Mucosa of stomach (tissue), 1 donor: ENCODE results near the gene ARMCX6.
A peak's percentile ranks its signal among the peaks of the same experiment; 100 is the strongest.
"Not testable (repeated sequence)": the region's sequence is repeated elsewhere in the genome, so short reads cannot be mapped to it uniquely, and the experiment has no call there.

Experiments used
- H3K27me3 ChIP-seq: one replicate; pipeline ENCODE4 v1.7.0; 2013; ENCODE audit warnings: mild to moderate bottlenecking, low read length; ENCODE audit not compliant: control insufficient read depth, insufficient read depth
- H3K36me3 ChIP-seq: one replicate; pipeline ENCODE4 v1.7.0; 2013; ENCODE audit warnings: low read length; ENCODE audit not compliant: control insufficient read depth, insufficient read depth
- H3K4me1 ChIP-seq: one replicate; pipeline ENCODE4 v1.7.0; 2013; ENCODE audit warnings: mild to moderate bottlenecking, low read length; ENCODE audit not compliant: control insufficient read depth, insufficient read depth
- H3K4me3 ChIP-seq: one replicate; pipeline ENCODE4 v1.7.0; 2013; ENCODE audit warnings: low read length
- H3K9ac ChIP-seq: one replicate; pipeline ENCODE4 v1.7.0; 2013; ENCODE audit warnings: mild to moderate bottlenecking, low read length, moderate library complexity
- H3K9me3 ChIP-seq: one replicate; pipeline ENCODE4 v1.7.0; 2013; ENCODE audit warnings: mild to moderate bottlenecking, low read length, moderate library complexity; ENCODE audit not compliant: control insufficient read depth
- donor health status: Pancreatic carcinoma.

Gene ARMCX6

DNA sequence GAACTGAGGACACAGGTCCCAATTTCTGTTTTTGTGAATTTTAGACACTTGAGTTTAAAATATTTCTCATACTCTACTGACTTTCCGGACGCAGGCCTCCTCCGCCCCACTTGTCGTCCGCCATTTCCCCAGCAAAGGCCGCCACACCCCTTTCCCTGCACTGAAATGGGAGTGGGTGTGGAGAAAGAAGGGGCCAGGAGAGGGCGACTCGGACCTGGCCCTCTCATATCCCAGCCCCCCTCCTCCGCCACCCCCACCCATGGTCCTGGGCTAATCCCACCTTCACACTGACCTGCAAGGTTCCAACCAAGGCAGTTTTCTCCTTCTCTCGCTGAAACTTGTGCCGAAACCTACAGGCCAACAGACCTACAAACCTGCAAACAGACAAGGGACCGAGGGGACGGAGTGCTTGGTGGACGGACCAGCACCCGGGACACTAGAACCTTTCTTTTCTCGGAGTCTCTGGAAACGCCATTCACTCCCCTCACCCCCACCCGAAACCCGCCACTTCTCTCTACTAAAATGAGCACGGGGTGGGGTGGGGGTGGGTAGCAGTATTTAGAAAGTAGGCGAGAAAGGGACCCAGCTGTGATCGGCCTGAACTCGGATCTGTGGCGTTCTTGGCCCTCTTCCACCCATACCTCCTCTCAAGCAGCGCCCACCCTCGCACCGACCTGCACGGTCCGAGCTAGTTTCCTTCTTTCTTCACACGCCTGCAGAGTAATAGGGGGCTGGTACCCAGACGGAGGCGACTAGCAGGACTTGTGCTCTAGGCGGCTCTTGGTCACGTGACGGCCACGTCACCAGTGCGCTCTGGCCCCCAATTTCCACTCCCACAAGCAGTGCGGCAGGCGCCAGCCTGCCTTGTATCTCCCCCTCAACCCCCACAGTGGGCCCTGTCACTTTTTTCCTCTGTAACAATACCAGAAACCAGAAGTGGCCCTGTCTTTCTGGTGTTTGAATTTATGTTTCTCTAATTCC, at the start of gene ARMCX6:
Gene ARMCX6, minus strand, starts transcription at position 790 of the 981 bp plus-strand sequence. CDS start 1,380 bp downstream, outside the sequence.
- H3K4me3 ChIP-seq, result peak within 1 kb of the TSS; percentile 63
- no peaks in the 10 kb centered on the region for H3K9me3 ChIP-seq
- peak within 1 kb of the TSS; percentile 75 for H3K9ac ChIP-seq
- H3K4me1 ChIP-seq, result peaks cover 6% of the 10 kb centered on the region
- no peaks in the 10 kb centered on the region for H3K27me3 ChIP-seq
- H3K36me3 ChIP-seq, result no peaks in the 10 kb centered on the region

DNA sequence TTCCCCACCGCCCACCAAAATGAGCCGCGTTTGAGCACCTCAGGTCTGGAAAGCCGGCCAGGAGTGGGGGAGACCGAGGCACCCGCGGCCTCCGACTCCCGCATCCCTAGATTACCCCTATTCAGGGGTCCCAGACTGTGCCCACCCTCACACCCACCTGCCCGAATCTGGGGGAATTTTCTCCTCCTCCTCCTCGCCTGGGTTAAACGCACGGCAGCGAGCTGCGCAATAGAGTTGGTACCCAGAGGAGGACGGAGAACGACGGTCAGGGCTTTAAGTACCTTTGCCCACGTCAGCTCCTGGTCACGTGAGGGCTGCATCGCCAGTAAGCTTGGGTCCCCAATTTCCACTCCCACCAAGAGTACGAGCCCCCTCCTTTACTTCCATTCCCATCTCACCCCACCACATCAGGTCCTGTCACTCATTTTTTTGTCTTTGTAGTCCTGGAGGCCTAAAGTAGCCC, 41.8 kb upstream of the ARMCX6 start, which contains the start of gene ARMCX2:
Gene ARMCX2, minus strand, starts transcription at position 250 of the 463 bp plus-strand sequence. CDS start 2,262 bp downstream, outside the sequence.
- Histone ChIP-seq H3K4me3 (peak within 1 kb of the TSS; percentile 56), H3K4me1 (no peaks in the 10 kb centered on the region), H3K27me3 (no peaks in the 10 kb centered on the region), H3K36me3 (no peaks in the 10 kb centered on the region), H3K9ac (peak within 1 kb of the TSS; percentile 57), H3K9me3 (no peaks in the 10 kb centered on the region)

DNA sequence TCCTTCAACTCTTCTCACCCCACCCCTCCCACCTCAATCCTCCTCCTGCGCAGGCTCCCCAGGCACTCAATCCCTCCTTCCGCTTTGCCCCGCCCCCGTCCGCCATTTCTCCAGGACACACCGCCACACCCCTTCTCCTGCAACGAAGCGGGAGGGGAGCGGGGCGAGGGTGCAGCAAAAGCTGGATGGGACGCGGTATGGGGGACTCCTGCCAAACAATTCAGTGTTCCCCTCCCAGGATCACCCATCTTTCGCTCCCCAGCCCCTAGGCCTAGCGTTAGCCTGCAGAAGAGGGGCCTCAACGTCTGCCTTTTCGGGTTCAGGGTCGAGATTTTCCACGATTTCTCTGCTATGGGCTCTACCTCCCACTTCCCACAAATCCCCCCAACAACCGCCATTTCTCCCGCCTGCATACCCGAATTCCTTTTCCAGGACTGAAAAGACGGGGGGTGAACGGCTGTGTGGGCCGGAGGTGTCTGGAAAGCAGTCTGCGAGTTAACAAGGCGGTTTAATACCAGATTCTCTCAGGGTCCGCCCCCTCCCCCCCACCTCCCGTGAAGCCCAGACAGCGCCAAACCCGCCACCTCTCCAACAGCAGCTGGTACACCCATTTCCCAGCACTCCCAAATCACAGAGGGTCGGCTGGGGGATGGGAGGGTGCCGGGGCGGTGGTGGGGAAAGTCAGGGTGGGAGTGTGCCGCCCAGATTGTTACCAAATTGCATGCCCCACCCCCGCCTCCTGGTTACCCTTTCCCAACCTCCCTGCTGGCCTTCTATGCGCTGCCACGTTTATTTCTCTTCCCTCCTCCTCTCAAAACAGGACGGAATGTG, 41.1 kb upstream of the ARMCX6 start:
- Histone ChIP-seq H3K36me3 (no peaks in the 10 kb centered on the region), H3K4me1 (no peaks in the 10 kb centered on the region), H3K9ac (peak overlapping the region; percentile 57), H3K27me3 (no peaks in the 10 kb centered on the region), H3K9me3 (no peaks in the 10 kb centered on the region), H3K4me3 (peak overlapping the region; percentile 56)

DNA sequence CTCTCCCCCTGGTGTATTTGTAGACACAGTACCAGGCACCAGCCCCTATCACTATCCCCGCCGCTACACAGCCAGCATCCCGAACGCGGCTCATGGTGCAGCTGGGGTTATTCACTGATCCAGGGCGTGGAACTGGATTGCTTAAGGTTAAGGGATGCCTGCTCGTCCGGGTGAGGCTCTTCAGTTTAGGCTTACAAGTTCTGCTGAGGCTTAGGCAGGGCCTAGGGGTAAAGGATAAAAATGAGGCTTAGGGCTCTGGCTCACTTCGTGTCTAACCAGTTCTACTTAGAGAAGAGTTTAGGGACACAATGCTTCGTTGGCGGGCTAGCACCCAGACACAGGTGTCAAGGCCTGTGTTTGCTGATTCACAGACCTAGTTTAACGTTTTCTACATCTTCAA, 39.7 kb upstream of the ARMCX6 start:
- Histone ChIP-seq H3K9ac (no peak overlapping the region), H3K27me3 (no peaks in the 10 kb centered on the region), H3K9me3 (no peaks in the 10 kb centered on the region), H3K36me3 (no peaks in the 10 kb centered on the region), H3K4me1 (no peaks in the 10 kb centered on the region), H3K4me3 (no peak overlapping the region)

DNA sequence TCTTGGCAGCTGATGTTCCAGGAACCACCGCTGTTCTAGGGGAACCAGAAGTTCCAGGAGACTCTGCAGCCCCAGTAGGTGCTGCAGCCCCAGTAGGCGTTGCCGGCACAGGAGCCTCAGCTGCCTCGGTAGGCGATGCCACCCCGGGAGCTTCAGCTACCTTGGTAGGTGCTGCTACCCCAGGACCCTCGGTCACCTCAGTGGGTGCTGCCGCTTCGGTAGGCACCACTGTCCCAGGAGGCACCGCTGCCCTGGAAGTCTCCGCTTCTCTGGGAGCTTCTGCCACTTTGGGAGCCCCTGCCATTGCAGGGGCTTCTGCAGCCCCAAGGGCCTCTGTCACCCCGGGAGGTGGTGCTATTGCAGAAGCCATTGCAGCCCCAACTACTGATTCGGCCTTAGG, 39.0 kb upstream of the ARMCX6 start:
- no peaks in the 10 kb centered on the region for H3K27me3 ChIP-seq

DNA sequence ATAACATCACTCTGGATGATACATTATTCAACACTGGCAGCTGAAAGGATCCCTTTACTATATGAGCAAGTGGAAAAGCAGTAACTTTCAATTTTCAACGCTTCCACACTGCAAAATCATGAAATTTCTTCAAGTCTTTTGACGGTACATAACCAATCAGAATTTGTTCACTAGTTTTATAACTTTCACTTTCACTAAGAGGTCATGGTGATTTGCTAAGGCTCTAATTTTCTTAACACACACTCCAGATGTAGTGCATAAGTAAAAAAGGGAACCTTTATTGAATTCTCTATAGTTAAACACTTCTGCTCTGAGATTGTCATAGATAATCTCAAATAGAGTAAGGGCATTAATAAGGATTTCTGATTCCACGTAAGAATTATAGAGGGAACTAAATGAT, 37.7 kb upstream of the ARMCX6 start:
- H3K4me1 ChIP-seq, result no peaks in the 10 kb centered on the region
- no peaks in the 10 kb centered on the region for H3K9me3 ChIP-seq
- H3K27me3 ChIP-seq, result no peaks in the 10 kb centered on the region
- no peak overlapping the region for H3K9ac ChIP-seq
- no peaks in the 10 kb centered on the region for H3K36me3 ChIP-seq
- H3K4me3 ChIP-seq, result no peak overlapping the region

More for the DNA sequence above, 39.0 kb upstream of the ARMCX6 start:
- H3K9ac ChIP-seq, result no peak overlapping the region
- no peak overlapping the region for H3K4me3 ChIP-seq
- no peaks in the 10 kb centered on the region for H3K36me3 ChIP-seq
- no peaks in the 10 kb centered on the region for H3K4me1 ChIP-seq
- no peaks in the 10 kb centered on the region for H3K9me3 ChIP-seq

DNA sequence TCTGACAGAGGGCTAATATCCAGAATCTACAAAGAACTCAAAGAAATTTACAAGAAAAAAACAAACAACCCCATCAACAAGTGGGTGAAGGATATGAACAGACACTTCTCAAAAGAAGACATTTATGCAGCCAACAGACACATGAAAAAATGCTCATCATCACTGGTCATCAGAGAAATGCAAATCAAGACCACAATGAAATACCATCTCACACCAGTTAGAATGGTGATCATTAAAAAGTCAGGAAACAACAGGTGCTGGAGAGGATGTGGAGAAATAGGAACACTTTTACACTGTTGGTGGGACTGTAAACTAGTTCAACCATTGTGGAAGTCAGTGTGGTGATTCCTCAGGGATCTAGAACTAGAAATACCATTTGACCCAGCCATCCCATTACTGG, 29.9 kb upstream of the ARMCX6 start:
- not testable (repeated sequence) for H3K36me3 ChIP-seq, H3K9ac ChIP-seq, H3K9me3 ChIP-seq, H3K4me1 ChIP-seq, H3K27me3 ChIP-seq, H3K4me3 ChIP-seq

DNA sequence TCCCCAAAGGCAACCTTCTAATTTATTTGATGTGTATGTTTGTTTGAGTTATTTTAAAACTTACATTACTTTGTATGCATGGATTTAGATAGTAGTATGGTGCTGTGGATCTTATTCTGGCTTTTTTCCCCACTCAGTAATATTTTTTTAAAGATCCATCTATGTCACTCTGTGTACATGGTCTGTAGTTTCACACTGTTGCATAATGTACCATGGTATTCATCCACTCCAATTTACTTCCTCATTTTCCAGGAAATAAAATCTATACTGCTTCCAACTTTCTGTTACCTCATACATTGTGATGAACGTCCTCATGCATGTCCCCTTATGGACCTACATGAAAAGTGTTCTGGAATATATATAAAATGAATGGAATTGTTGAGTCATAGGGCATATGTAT, 24.3 kb upstream of the ARMCX6 start:
- Histone ChIP-seq H3K9me3 (no peaks in the 10 kb centered on the region), H3K36me3 (no peaks in the 10 kb centered on the region), H3K4me3 (no peak overlapping the region), H3K4me1 (no peaks in the 10 kb centered on the region), H3K9ac (no peak overlapping the region), H3K27me3 (no peaks in the 10 kb centered on the region)

DNA sequence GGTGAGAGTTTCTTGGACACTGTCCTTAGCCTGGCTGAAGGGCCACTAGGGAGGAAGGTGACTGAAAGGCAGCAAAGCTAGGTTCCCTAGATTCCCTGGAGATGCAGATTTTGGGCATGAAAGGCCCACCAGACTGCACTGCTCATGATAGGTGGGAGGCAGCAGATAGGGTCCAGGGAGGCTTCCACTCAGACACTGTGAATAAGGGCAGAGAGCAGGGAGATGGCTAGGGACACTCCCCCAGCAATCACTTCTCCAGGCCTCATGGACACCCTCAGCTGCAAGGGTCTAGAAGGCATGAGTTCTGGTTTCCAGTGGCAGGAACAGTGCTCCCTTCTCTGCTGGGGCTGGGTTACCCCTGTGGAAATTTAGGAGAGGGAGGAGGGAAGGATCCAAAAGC, 21.8 kb upstream of the ARMCX6 start:
- Histone ChIP-seq H3K27me3 (no peaks in the 10 kb centered on the region), H3K9ac (no peak overlapping the region), H3K9me3 (no peaks in the 10 kb centered on the region), H3K36me3 (no peaks in the 10 kb centered on the region), H3K4me3 (no peak overlapping the region), H3K4me1 (no peaks in the 10 kb centered on the region)

DNA sequence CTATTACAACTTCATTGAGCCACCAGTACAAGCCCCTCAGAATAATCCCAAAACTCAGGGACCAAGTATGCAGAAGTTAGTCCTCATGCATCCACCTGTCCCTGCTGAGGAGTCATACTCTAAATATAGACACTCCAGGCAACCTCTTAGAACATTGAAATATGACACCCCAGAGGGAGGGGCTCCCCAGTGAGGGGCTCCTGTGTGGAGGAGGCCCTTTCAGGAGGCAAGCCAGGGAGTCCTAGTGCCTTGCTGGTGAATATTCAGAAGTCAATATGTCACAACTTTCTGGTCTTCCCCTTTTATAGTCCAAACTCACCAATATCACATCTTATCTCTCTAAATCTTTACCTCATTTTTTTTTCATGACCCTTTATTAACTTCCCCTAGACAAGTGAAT, 1.6 kb upstream of the ARMCX6 start:
- Histone ChIP-seq H3K9ac (no peak overlapping the region), H3K27me3 (no peaks in the 10 kb centered on the region), H3K9me3 (no peaks in the 10 kb centered on the region), H3K4me1 (peaks cover 10% of the 10 kb centered on the region), H3K36me3 (no peaks in the 10 kb centered on the region), H3K4me3 (no peak overlapping the region)

DNA sequence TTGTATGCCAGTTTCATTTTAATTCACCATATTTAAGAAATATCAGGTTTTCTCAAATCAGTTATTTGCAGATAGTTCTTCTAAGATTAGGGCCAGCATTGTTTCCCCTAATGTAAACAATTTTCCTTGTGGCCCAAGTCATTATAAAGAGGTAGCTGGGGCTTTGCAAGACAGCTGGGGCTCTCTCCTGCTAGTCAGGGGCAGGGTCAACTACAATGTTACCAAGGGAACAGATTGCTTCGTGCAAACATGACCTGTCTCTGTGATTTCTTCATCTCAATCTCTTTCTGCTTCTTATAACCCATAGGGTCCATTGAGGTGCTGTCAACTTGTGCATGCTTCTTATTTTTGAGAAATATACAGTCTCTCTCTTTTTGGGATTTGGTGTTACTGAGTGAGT, 12.1 kb downstream of the ARMCX6 start:
- no peak overlapping the region for H3K4me3 ChIP-seq
- no peaks in the 10 kb centered on the region for H3K27me3 ChIP-seq
- H3K36me3 ChIP-seq, result no peaks in the 10 kb centered on the region
- H3K4me1 ChIP-seq, result no peaks in the 10 kb centered on the region
- H3K9me3 ChIP-seq, result no peaks in the 10 kb centered on the region
- no peak overlapping the region for H3K9ac ChIP-seq

DNA sequence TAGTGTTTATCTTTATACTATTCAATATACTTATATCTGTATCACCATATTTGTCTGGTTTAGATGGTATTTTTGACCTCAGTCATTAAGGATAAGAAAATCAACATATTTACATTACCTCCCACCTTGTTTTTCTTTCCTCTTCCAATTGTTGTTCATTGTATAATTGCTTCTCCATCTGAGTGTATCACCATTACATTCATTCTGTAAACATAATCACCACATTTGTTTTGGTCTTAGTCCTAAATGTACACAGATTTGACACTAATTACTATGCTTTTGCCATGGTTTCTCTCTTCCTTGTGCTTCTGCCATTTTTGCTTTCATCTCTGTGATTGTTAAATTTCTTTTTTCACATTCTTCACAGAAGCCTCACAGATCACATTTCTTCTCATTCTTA, 12.7 kb downstream of the ARMCX6 start:
- no peaks in the 10 kb centered on the region for H3K9me3 ChIP-seq
- H3K4me1 ChIP-seq, result no peaks in the 10 kb centered on the region
- H3K4me3 ChIP-seq, result no peak overlapping the region
- no peak overlapping the region for H3K9ac ChIP-seq
- H3K36me3 ChIP-seq, result no peaks in the 10 kb centered on the region
- no peaks in the 10 kb centered on the region for H3K27me3 ChIP-seq
